ENCODE data around the gene PHLDB2. TPM values are rescaled to one million over a fixed set of nuclear protein-coding genes. Genes with fewer than 3 reads are reported as not detected.

The PHLDB2 gene
- total and polyA plus RNA-seq, 2 donors (not counting 1 experiment from before 2014, with no cell fraction given): 33.8 to 47.9 TPM

DNA sequence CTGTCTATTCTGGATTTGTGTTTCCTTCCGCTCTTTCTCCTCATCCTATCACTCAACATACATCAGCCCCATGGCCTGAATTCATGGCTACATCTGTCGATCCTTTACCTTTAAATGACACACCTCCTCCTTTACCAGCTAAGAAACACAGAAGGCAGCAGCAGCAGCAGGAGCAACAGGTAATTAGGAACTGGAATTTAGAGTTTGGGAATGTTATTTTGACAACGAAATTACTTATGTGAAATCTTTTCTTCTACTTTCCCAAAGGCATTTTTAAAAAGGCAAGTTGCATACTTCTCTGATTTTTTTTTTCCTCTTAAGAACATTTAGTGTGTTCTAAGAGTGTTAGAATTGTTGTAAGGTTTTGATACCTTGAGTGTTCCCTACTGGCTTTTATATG is 90.6 kb downstream of the PHLDB2 start:
- no peak for TF ChIP-seq EZH2 (IDR thresholded peaks at IDR 0.05; ENCODE audit: low read length, missing control alignments)
- TF ChIP-seq, protein P1, sequence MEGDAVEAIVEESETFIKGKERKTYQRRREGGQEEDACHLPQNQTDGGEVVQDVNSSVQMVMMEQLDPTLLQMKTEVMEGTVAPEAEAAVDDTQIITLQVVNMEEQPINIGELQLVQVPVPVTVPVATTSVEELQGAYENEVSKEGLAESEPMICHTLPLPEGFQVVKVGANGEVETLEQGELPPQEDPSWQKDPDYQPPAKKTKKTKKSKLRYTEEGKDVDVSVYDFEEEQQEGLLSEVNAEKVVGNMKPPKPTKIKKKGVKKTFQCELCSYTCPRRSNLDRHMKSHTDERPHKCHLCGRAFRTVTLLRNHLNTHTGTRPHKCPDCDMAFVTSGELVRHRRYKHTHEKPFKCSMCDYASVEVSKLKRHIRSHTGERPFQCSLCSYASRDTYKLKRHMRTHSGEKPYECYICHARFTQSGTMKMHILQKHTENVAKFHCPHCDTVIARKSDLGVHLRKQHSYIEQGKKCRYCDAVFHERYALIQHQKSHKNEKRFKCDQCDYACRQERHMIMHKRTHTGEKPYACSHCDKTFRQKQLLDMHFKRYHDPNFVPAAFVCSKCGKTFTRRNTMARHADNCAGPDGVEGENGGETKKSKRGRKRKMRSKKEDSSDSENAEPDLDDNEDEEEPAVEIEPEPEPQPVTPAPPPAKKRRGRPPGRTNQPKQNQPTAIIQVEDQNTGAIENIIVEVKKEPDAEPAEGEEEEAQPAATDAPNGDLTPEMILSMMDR (conservative IDR thresholded peaks at IDR 0.05 in 1 of 2, IDR thresholded peaks at IDR 0.05 in 1 of 2; ENCODE audit: low read depth in 1 of 2, low read length in 2 of 2): no peak
- peaks cover 7% of the 10 kb centered on the region for H3K36me3 ChIP-seq (ENCODE audit: control insufficient read depth, insufficient read depth, low read length)
- H3K9ac ChIP-seq (ENCODE audit: insufficient read depth, low read length): no peak overlapping the region
- H4K20me1 ChIP-seq (ENCODE audit: control insufficient read depth, extremely low read depth, insufficient read depth, low read length): no peaks in the 10 kb centered on the region
- H3K27me3 ChIP-seq (ENCODE audit: control insufficient read depth, insufficient read depth, low read length): no peaks in the 10 kb centered on the region
- no peak overlapping the region for H3K27ac ChIP-seq (ENCODE audit: insufficient read depth, low read length)
- no peaks in the 10 kb centered on the region for H3K9me3 ChIP-seq (ENCODE audit: control insufficient read depth, insufficient read depth, low read depth, low read length)
- no peak overlapping the region for H3K4me3 ChIP-seq (replicated peaks in 1 of 4; ENCODE audit: control extremely low read depth in 1 of 4, insufficient read depth in 1 of 4, low read depth in 3 of 4, low read length in 4 of 4)
- H2AFZ ChIP-seq (ENCODE audit: low read length): no peak overlapping the region
- no peaks in the 10 kb centered on the region for H3K4me1 ChIP-seq (ENCODE audit: control insufficient read depth, extremely low read depth, insufficient read depth, low read length)
- DNase-seq (ENCODE audit: low read depth in 2 of 2): no peak
- H3K4me2 ChIP-seq (ENCODE audit: extremely low read depth, insufficient read depth, low read length): no peak overlapping the region
- no peaks in the 10 kb centered on the region for H3K79me2 ChIP-seq (ENCODE audit: control insufficient read depth, insufficient read depth, low read length)

- DNase-seq (ENCODE audit: low read depth in 2 of 2): no peak
- H3K4me2 ChIP-seq (ENCODE audit: extremely low read depth, insufficient read depth, low read length): no peak overlapping the region
- H3K79me2 ChIP-seq (ENCODE audit: control insufficient read depth, insufficient read depth, low read length): no peaks in the 10 kb centered on the region
- H3K4me1 ChIP-seq (ENCODE audit: control insufficient read depth, extremely low read depth, insufficient read depth, low read length): no peaks in the 10 kb centered on the region
- TF ChIP-seq, protein P1 (conservative IDR thresholded peaks at IDR 0.05 in 1 of 2, IDR thresholded peaks at IDR 0.05 in 1 of 2; ENCODE audit: low read depth in 1 of 2, low read length in 2 of 2): no peak
- no peaks in the 10 kb centered on the region for H3K27me3 ChIP-seq (ENCODE audit: control insufficient read depth, insufficient read depth, low read length)
- no peaks in the 10 kb centered on the region for H4K20me1 ChIP-seq (ENCODE audit: control insufficient read depth, extremely low read depth, insufficient read depth, low read length)
- no peaks in the 10 kb centered on the region for H3K9me3 ChIP-seq (ENCODE audit: control insufficient read depth, insufficient read depth, low read depth, low read length)
- no peak overlapping the region for H3K27ac ChIP-seq (ENCODE audit: insufficient read depth, low read length)
- no peak overlapping the region for H3K9ac ChIP-seq (ENCODE audit: insufficient read depth, low read length)
- no peak overlapping the region for H3K4me3 ChIP-seq (replicated peaks in 1 of 4; ENCODE audit: control extremely low read depth in 1 of 4, insufficient read depth in 1 of 4, low read depth in 3 of 4, low read length in 4 of 4)
- H2AFZ ChIP-seq (ENCODE audit: low read length): no peak overlapping the region
- peaks cover 7% of the 10 kb centered on the region for H3K36me3 ChIP-seq (ENCODE audit: control insufficient read depth, insufficient read depth, low read length)
Measured at GRCh38 chr3:111951032-111951431, 92.0 kb downstream of the PHLDB2 start.

DNA sequence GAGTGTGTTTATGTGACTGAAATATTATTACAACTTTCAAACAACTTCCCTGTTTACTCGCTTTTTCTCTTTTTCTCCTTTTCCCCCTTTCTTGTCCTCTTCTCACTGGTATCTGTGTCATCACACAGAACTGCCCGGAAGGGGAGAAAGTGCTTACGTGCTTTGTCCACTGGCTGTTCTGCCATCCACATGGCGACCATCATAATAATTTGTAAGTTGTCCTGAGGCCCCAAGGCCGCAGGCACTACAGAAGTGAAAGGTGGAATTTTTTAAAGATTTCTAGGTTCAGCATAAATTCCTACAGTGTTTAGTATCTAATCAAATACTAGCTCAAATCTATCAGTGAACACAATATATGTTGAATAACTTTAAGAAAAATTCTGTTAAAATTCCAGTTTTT is 93.0 kb downstream of the PHLDB2 start:
- H3K4me2 ChIP-seq (ENCODE audit: extremely low read depth, insufficient read depth, low read length): no peak overlapping the region
- H3K36me3 ChIP-seq (ENCODE audit: control insufficient read depth, insufficient read depth, low read length): peaks cover 7% of the 10 kb centered on the region

More for the DNA sequence above, 93.0 kb downstream of the PHLDB2 start:
- Histone ChIP-seq H2AFZ (ENCODE audit: low read length) (no peak overlapping the region), H3K9ac (ENCODE audit: insufficient read depth, low read length) (no peak overlapping the region), H3K27me3 (ENCODE audit: control insufficient read depth, insufficient read depth, low read length) (no peaks in the 10 kb centered on the region), H3K27ac (ENCODE audit: insufficient read depth, low read length) (no peak overlapping the region), H3K79me2 (ENCODE audit: control insufficient read depth, insufficient read depth, low read length) (no peaks in the 10 kb centered on the region), H3K9me3 (ENCODE audit: control insufficient read depth, insufficient read depth, low read depth, low read length) (no peaks in the 10 kb centered on the region), H3K4me1 (ENCODE audit: control insufficient read depth, extremely low read depth, insufficient read depth, low read length) (no peaks in the 10 kb centered on the region), H3K4me3 (replicated peaks in 1 of 4; ENCODE audit: control extremely low read depth in 1 of 4, insufficient read depth in 1 of 4, low read depth in 3 of 4, low read length in 4 of 4) (no peak overlapping the region), H4K20me1 (ENCODE audit: control insufficient read depth, extremely low read depth, insufficient read depth, low read length) (no peaks in the 10 kb centered on the region)
- TF ChIP-seq EZH2 (IDR thresholded peaks at IDR 0.05; ENCODE audit: low read length, missing control alignments): no peak
- TF ChIP-seq, protein P1 (conservative IDR thresholded peaks at IDR 0.05 in 1 of 2, IDR thresholded peaks at IDR 0.05 in 1 of 2; ENCODE audit: low read depth in 1 of 2, low read length in 2 of 2): no peak
- DNase-seq (ENCODE audit: low read depth in 2 of 2): no peak
